ENCODE results near the gene CFP. TPM values are rescaled to one million over a fixed set of nuclear protein-coding genes. Genes with fewer than 3 reads are reported as not detected.

CFP gene
- polyA plus RNA-seq, 4 donors = 0.45 to 5.5 (median 4.0) TPM

DNA sequence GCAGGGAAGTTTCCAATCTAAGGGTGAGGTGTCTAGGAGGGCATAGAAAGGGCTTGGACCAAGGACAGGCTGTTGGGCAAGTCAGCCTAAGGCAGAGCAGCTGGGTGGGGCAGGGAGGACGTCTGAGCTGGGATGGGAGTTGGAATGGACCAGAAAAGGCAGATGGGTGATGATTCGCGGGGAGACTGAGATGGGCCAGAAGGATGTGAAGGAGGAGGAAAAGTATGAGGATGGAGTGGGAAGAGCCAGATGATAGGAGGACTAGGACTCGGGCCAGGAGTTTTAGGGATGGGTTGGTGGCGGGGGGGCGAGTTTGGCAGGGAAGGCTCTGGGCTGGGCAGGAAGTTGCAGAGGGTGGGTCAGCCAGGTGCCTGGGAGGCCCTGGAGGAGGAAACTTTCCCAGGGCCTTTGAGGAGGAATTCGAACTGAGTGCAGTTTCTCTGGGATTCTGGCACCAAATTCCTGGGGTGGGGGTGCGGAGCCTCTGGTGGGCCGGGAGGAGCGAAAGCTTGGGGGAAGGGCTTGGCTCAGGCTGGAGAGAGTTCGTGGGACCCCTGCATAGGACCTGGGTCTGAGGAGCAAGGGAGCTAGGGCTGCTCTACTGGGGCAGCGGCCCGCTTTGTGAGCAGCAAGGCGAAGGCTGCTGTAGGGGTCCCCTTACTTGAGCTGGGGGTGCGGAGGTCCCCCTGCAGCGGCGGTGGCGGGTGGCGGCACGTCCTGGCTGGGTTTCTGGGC is 56.2 kb downstream of the CFP start:
- 11 to 44% (median 24%) methylated on average over 11 to 20 of the region's 20 CpGs for WGBS, 3 donors
- Histone ChIP-seq H3K27ac (ENCODE audit: low read depth in 1 of 3, low read length in 2 of 3) (peak overlapping the region in 2 of 3 donors; percentile 55 to 57), H3K36me3 (ENCODE audit: control insufficient read depth in 3 of 3, insufficient read depth in 2 of 3, low read depth in 1 of 3, low read length in 3 of 3) (peaks cover 0 to 34% (median 2%) of the 10 kb centered on the region in 3 donors), H3K9me3 (ENCODE audit: control insufficient read depth in 2 of 2, insufficient read depth in 1 of 2, low read depth in 1 of 2, low read length in 1 of 2) (no peaks in the 10 kb centered on the region), H3K27me3 (ENCODE audit: control insufficient read depth in 3 of 3, insufficient read depth in 3 of 3, low read length in 3 of 3) (no peaks in the 10 kb centered on the region), H3K4me3 (ENCODE audit: low read depth in 1 of 3, low read length in 3 of 3) (peak overlapping the region in 1 of 3 donors; percentile 30), H3K4me1 (ENCODE audit: control insufficient read depth in 3 of 3, insufficient read depth in 2 of 3, low read depth in 1 of 3, low read length in 2 of 3) (peaks cover 0 to 7% (median 0%) of the 10 kb centered on the region in 3 donors)
- FAIRE-seq (no peak), DNase-seq (peak; percentile 5 to 17)

Other genes starting within 250 kb of the CFP start
- 1 to 10 TPM; 2.9 to 7.2 (median 3.1) TPM for gene ZNF41, start 146.7 kb downstream of the CFP start, polyA plus RNA-seq
- gene ARAF, start 68.7 kb downstream of the CFP start, polyA plus RNA-seq = 10 to 100 TPM; 43.0 to 92.1 (median 68.6) TPM
- gene TIMP1, start 47.5 kb downstream of the CFP start, polyA plus RNA-seq = 100 to 1,000 TPM in 1 of 4 donors, 10 to 100 TPM in 3; 19.5 to 196 (median 61.8) TPM
- 1 to 10 TPM in 2 of 4 donors, under 1 TPM in 1, not detected in 1; 0.27 to 3.0 (median 1.3) TPM for gene SYN1, start 10.1 kb downstream of the CFP start, polyA plus RNA-seq
- 10 to 100 TPM in 3 of 4 donors, 1 to 10 TPM in 1; 8.7 to 21.9 (median 16.2) TPM for gene ELK1, start 20.6 kb upstream of the CFP start, polyA plus RNA-seq
- gene UXT, start 29.2 kb upstream of the CFP start, polyA plus RNA-seq = 100 to 1,000 TPM; 131 to 221 (median 168) TPM
- 1 to 10 TPM in 3 of 4 donors, under 1 TPM in 1; 0.54 to 5.8 (median 2.0) TPM for gene ZNF81, start 207.0 kb upstream of the CFP start, polyA plus RNA-seq

All from small intestine (tissue), 7 donors.